Activated T-helper 2 cell treated with anti-CD3 and anti-CD28 coated beads, Interferon-gamma antibody, Interleukin-2, Interleukin-4, amounts not matched to agents 10 μg/mL and 5 μg/mL and 100 μg/mL, durations not matched to agents 14 hours and 24 hours and 36 hours (primary cell): ENCODE measurements around the gene ARHGEF4. TPM values are rescaled to one million over a fixed set of nuclear protein-coding genes. Genes with fewer than 3 reads are reported as not detected.
"Not testable (repeated sequence)": the region's sequence is repeated elsewhere in the genome, so short reads cannot be mapped to it uniquely, and the experiment has no call there.

Experiments used
- DNase-seq: peaks from one replicate; pipeline ENCODE4 v3.0.0; 2021; ENCODE audit warnings: low spot score
- H3K27ac Mint-ChIP-seq: one replicate; pipeline ENCODE4 v1.8.0; 2021; ENCODE audit warnings: mixed read lengths
- H3K27me3 Mint-ChIP-seq: one replicate; pipeline ENCODE4 v1.8.0; 2021; ENCODE audit warnings: low read depth, mixed read lengths
- H3K36me3 Mint-ChIP-seq: one replicate; pipeline ENCODE4 v1.8.0; 2021; ENCODE audit warnings: low read depth, mixed read lengths
- H3K4me1 Mint-ChIP-seq: one replicate; pipeline ENCODE4 v1.8.0; 2021; ENCODE audit warnings: low read depth, mixed read lengths
- H3K4me3 Mint-ChIP-seq: one replicate; pipeline ENCODE4 v1.8.0; 2021; ENCODE audit warnings: low read depth, mild to moderate bottlenecking, moderate library complexity, mixed read lengths
- H3K9me3 Mint-ChIP-seq: one replicate; pipeline ENCODE4 v1.8.0; 2021; ENCODE audit warnings: mixed read lengths
- intact Hi-C: fragments of 100-400 bp; cut with micrococcal nuclease; formaldehyde crosslinking; loops from one replicate; pipeline ENCODE4 v1.15.1; 2023
- total RNA-seq: library from RNA; stranded (reverse); gene quantifications from 2 replicates; pipeline ENCODE4 v1.2.3, GENCODE V29; 2022

The ARHGEF4 gene
- total RNA-seq, 1 donor from 2014 or later: 0.11 TPM

DNA sequence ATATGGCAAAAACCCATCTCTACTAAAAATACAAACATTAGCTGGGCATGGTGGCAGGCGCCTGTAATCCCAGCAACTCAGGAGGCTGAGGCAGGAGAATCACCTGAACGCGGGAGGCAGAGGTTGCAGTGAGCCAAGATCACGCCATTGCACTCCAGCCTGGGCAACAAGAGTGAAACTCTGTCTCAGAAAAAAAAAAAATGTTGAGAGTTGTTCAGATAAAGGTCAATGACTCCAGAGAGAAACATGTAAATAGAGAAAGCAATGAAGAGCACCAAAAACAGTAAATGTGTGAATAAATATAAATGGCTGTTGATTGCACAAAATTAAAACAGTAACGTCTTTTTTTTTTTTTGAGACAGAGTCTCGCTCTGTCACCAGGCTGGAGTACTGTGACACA is 243.2 kb downstream of the ARHGEF4 start:
- H3K9me3 Mint-ChIP-seq, H3K4me3 Mint-ChIP-seq, H3K27ac Mint-ChIP-seq, H3K4me1 Mint-ChIP-seq, H3K27me3 Mint-ChIP-seq, intact Hi-C loops, DNase-seq: not testable (repeated sequence)
- H3K36me3 Mint-ChIP-seq: peaks cover 77% of the 10 kb centered on the region

DNA sequence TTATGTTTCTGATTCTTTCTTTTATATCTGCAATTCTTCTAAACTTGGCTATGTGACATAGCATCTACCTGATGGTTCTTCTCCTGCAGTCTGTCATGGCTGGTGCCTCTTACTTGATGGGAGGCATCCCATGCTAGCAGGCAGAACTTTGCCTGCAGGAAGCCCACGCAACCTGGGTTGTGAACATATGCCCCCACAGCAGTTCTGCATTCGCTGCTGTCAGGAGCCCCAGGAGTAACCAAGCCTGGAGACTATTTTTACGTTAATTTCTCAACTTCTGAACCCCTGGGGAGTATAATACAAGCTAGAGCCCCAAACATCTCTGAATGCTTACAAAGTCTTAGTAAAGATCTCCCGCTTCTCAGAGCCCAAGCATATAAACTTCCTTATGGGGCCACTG is 244.5 kb downstream of the ARHGEF4 start:
- no peak for DNase-seq
- H3K36me3 Mint-ChIP-seq: peaks cover 78% of the 10 kb centered on the region
- no peaks in the 10 kb centered on the region for H3K9me3 Mint-ChIP-seq
- intact Hi-C loops: no loop called here
- H3K4me3 Mint-ChIP-seq: no peak overlapping the region
- peaks cover 12% of the 10 kb centered on the region for H3K4me1 Mint-ChIP-seq
- H3K27me3 Mint-ChIP-seq: no peaks in the 10 kb centered on the region
- peak overlapping the region; percentile 1 for H3K27ac Mint-ChIP-seq

DNA sequence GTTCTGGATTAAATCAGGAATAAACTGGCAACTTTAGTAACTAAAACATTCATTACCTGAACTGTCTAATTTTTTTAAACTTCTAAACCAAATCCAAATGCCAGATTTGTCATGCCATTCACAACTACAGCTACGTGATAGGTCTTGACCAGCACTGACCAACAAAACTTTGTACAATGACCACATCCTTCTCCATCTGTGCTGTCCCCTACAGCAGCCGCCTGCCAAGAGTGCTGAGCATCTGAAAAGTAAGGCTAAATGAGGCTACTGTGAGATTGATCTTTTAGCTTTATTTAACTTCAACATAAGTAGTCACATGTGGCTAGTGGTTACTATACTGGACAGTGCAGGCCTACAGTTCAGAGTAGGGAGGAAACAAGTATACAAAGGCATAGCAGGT is 248.9 kb downstream of the ARHGEF4 start:
- H3K27me3 Mint-ChIP-seq: no peaks in the 10 kb centered on the region
- H3K4me1 Mint-ChIP-seq: peaks cover 11% of the 10 kb centered on the region
- no peaks in the 10 kb centered on the region for H3K9me3 Mint-ChIP-seq
- no peak for DNase-seq
- H3K27ac Mint-ChIP-seq: no peak overlapping the region
- no peak overlapping the region for H3K4me3 Mint-ChIP-seq
- intact Hi-C loops: no loop called here
- peaks cover 74% of the 10 kb centered on the region for H3K36me3 Mint-ChIP-seq

DNA sequence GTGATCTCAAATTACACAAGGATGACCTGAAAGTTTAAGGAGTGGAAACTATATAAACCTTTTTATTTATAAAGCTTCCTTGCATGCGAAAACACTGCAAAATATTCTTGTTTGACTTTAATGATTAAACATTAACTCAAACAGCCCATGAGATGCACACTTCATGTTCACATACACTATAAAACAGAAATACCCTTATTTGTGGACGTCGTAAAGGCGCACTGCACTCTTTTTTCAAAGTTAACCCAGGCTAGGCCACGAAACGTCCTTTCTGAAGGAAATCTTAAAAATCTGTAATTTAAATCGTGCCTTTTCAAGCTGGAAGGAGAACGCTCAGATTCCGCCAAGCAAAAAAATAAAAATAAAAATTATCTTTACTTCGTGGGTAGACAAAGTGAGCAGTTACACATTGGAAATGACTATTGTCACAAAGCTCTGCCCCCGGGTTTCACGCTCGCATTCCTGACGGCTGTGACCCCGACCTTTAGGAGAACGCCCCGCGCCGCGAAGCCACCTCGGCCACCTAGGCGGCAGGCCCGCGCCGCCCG is 255.8 kb downstream of the ARHGEF4 start:
- peaks cover 27% of the 10 kb centered on the region for H3K36me3 Mint-ChIP-seq
- no peaks in the 10 kb centered on the region for H3K27me3 Mint-ChIP-seq
- intact Hi-C loops: loop anchor here (1.0 to 10.0 kb wide), 3 partner anchors 14 to 750 kb away; partner anchors contain the start of genes GPR148 and IMP4
- H3K27ac Mint-ChIP-seq: peak overlapping the region; percentile 69
- peaks cover 12% of the 10 kb centered on the region for H3K4me1 Mint-ChIP-seq
- peak overlapping the region; percentile 78 for H3K4me3 Mint-ChIP-seq
- DNase-seq: no peak
- no peaks in the 10 kb centered on the region for H3K9me3 Mint-ChIP-seq

DNA sequence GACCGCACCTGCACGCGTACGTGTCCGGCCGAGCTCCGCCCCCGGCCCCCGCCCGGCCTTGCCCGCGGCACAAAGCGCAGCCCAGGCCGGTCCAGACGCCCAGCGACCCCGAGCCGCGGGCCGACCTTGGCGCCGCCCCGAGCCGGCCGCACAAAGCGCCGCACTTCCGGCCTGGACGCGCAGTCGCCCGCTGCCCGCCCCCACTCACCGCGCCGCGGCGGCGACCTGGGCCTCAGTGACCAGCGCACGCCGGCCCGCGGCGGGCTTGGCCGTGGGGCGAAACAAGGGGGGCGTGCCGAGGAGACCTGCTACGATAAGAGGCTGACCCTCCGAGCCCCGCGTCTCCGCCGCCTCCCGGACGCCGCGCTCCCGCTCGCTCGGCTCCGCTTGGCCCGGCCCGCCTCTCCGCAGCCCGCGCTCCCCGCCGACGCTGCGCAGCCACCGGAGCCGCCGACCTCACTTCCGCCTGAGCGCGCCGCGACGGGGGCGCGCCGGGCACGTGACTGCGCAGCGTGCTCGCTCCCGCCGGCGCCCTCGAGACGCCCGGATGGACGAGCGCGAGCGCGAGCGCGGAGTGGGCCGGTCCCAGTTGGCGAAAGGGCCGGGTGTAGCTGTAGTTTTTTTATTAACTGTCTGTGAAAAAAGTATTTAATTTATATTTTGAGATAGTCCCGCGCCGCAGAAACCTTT is 256.4 kb downstream of the ARHGEF4 start, which contains the start of gene FAM168B:
Gene FAM168B, minus strand, starts transcription at position 455 of the 690 bp plus-strand sequence. CDS start 10,814 bp downstream, outside the sequence.
- intact Hi-C loops: loop anchor here (1.0 to 10.0 kb wide), 3 partner anchors 13 to 751 kb away; partner anchors contain the start of genes GPR148 and IMP4
- peak; percentile 87 for DNase-seq
- peak within 1 kb of the TSS; percentile 90 for H3K4me3 Mint-ChIP-seq
- no peaks in the 10 kb centered on the region for H3K27me3 Mint-ChIP-seq
- H3K9me3 Mint-ChIP-seq: no peaks in the 10 kb centered on the region
- peaks cover 12% of the 10 kb centered on the region for H3K4me1 Mint-ChIP-seq
- H3K36me3 Mint-ChIP-seq: peaks cover 21% of the 10 kb centered on the region
- H3K27ac Mint-ChIP-seq: peak within 1 kb of the TSS; percentile 82

DNA sequence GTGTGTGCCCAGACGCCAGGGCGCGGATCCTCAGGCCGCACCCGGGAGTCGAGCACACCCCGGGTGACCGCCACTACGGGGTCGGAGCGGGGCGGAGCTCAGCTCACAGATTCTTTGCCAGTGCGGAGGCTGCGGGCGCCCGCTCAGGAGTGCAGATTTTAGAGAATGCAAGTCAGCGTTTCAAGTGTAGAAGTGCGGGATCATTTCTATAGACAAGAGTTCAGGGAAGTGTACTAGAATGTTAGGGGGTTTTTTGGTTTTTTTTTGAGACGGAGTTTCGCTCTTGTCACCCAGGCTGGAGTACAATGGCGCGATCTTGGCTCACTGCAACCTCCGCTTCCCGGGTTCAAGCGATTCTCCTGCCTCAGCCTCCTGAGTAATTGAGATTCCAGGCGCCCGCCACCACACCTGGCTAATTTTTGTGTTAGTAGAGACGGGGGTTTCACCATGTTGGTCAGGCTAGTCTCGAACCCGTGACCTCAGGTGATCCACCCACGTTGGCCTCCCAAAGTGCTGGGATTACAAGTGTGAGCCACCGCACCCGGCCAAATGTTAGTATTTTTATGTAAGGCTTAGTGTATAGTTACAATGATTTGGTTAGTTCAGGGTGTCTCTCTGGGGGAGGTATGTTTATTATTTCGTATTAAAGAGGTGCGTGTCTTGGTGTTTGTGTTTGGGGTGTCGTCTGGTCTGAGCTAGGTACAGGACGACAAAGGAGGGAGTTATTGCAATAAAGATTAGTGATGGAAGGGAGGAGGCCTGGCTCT is 257.2 kb downstream of the ARHGEF4 start:
- peak overlapping the region; percentile 90 for H3K4me3 Mint-ChIP-seq
- H3K9me3 Mint-ChIP-seq: no peaks in the 10 kb centered on the region
- no peaks in the 10 kb centered on the region for H3K27me3 Mint-ChIP-seq
- peak overlapping the region; percentile 82 for H3K27ac Mint-ChIP-seq
- peaks cover 16% of the 10 kb centered on the region for H3K36me3 Mint-ChIP-seq
- intact Hi-C loops: loop anchor here (1.0 to 10.0 kb wide), 3 partner anchors 12 to 752 kb away; partner anchors contain the start of genes GPR148 and IMP4
- peaks cover 10% of the 10 kb centered on the region for H3K4me1 Mint-ChIP-seq
- no peak for DNase-seq

DNA sequence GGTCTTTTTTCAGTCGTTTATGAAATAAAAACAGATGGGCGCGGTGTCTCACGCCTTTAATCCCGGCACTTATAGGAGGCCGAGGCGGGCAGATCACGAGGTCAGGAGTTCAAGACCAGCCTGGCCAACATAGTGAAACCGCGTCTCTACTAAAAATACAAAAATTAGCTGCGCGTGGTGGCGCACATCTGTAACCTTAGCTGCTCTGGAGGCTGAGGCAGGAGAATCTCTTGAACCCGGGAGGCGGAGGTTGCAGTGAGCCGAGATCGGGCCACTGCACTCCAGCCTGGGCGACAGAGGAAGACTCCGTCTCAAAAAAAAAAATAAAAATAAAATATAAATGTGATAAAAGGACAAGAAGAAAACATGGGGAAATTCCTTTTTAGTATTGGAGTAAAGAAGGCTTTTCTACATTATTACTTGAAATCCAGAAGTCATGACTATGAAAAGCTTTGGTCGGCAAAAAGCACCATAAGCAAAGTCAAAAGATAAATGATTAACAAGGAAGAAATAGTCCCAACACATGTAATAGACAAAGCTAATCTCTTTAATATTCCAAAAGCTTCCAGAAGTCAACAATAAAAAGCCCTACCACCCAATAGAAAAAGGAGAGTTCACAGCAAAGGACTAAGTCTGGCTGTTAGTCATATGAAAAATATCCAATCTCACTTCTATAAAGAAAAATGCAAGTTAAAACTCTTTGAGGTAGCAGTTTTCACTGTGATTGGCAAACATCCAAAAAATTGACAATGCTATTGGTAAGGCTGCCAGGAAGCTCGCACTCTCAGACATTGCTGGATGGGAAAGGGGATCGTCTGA is 258.0 kb downstream of the ARHGEF4 start:
- H3K27ac Mint-ChIP-seq: peak overlapping the region; percentile 82
- H3K9me3 Mint-ChIP-seq: no peaks in the 10 kb centered on the region
- peaks cover 9% of the 10 kb centered on the region for H3K36me3 Mint-ChIP-seq
- peak overlapping the region; percentile 90 for H3K4me3 Mint-ChIP-seq
- intact Hi-C loops: loop anchor here (5.0 to 10.0 kb wide), 2 partner anchors 370 to 752 kb away; partner anchors contain the start of genes GPR148 and IMP4
- peaks cover 10% of the 10 kb centered on the region for H3K4me1 Mint-ChIP-seq
- no peak for DNase-seq
- no peaks in the 10 kb centered on the region for H3K27me3 Mint-ChIP-seq

Other genes starting within 250 kb of the ARHGEF4 start
- not detected in 2 replicates for gene CFC1, start 237.3 kb upstream of the ARHGEF4 start, total RNA-seq
- gene POTEJ, start 225.5 kb upstream of the ARHGEF4 start, total RNA-seq: not detected in 2 replicates
- gene GPR148, start 107.8 kb upstream of the ARHGEF4 start, total RNA-seq: not detected in 2 replicates
- gene AMER3, start 81.4 kb upstream of the ARHGEF4 start, total RNA-seq: not detected in 2 replicates